ENCODE results near the gene GMDS. TPM values are rescaled to one million over a fixed set of nuclear protein-coding genes. Genes with fewer than 3 reads are reported as not detected.

GMDS gene
- total and polyA plus RNA-seq, 2 of the 13 experiments (the other 11 are each of a cell fraction or from before 2014, with no cell fraction given), result 64.4 to 112 TPM

DNA sequence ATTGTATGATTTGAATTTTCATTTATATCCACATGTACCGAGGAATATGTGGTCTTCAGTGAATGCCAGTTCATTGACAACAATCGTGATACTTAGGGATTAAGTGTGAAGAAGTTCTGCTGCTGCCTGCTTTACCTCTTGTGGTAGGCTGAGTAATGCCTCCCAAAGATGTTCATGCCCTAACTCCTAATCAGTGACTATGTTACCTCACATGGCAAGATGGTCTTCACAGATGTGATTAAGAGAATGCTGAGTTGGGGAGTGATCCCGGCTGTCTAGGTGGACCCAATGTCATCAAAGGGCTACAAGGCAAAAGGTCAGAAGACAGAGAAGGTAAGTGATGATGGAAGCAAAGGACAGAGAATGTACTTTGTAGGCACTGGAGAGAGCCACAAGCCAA, 454.7 kb downstream of the GMDS start (continued):
- TF ChIP-seq, protein P1, sequence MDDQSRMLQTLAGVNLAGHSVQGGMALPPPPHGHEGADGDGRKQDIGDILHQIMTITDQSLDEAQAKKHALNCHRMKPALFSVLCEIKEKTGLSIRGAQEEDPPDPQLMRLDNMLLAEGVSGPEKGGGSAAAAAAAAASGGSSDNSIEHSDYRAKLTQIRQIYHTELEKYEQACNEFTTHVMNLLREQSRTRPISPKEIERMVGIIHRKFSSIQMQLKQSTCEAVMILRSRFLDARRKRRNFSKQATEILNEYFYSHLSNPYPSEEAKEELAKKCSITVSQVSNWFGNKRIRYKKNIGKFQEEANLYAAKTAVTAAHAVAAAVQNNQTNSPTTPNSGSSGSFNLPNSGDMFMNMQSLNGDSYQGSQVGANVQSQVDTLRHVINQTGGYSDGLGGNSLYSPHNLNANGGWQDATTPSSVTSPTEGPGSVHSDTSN (CRISPR knock-in tag; IDR thresholded peaks at IDR 0.05; ENCODE audit: borderline replicate concordance), result no peak
- TF ChIP-seq, protein P2, sequence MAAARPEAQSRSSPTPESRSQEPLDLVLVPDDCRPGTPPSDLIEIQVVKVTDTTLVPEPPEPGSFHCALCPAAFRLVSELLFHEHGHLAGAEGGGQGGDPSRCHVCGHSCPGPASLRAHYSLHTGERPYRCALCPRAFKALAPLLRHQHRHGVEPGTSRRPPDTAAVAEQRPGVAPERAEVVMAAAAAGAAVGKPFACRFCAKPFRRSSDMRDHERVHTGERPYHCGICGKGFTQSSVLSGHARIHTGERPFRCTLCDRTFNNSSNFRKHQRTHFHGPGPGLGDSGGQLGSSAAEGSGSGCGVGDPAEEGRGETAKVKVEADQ (CRISPR knock-in tag; IDR thresholded peaks at IDR 0.05; ENCODE audit: borderline replicate concordance), result no peak
- TF ChIP-seq, protein P3, sequence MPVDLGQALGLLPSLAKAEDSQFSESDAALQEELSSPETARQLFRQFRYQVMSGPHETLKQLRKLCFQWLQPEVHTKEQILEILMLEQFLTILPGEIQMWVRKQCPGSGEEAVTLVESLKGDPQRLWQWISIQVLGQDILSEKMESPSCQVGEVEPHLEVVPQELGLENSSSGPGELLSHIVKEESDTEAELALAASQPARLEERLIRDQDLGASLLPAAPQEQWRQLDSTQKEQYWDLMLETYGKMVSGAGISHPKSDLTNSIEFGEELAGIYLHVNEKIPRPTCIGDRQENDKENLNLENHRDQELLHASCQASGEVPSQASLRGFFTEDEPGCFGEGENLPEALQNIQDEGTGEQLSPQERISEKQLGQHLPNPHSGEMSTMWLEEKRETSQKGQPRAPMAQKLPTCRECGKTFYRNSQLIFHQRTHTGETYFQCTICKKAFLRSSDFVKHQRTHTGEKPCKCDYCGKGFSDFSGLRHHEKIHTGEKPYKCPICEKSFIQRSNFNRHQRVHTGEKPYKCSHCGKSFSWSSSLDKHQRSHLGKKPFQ (CRISPR knock-in tag; IDR thresholded peaks at IDR 0.05; ENCODE audit: insufficient replicate concordance), result no peak
- no peak for TF ChIP-seq CEBPG (CRISPR knock-in tag; IDR thresholded peaks at IDR 0.05)

DNA sequence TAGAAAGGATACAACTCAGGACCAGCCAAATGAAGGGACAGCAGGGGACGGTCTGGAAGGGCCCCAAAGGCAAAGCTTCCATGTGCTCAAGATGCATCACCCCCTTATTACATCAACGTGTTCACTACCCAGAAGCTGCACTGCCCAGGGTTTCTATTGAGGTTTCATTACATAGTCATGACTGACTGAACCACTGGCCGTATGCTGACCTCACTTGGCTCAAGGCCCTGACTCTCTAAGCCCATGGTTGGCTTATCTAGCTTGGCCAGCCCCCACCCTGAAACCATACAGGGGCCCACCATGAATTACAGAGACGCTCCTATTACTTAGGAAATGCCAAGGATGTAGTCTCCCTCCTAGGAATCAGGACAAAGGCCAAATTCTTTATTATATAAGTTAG, 456.3 kb downstream of the GMDS start:
- Histone ChIP-seq H3K4me1 (ENCODE audit: insufficient read depth, low read length) (no peaks in the 10 kb centered on the region), H3K27me3 (ENCODE audit: control insufficient read depth in 1 of 2, insufficient read depth in 2 of 2, low read length in 2 of 2) (no peaks in the 10 kb centered on the region), H3K9ac (ENCODE audit: insufficient read depth, low read depth, low read length) (no peak overlapping the region), H3K4me2 (ENCODE audit: low read depth, low read length) (no peak overlapping the region), H3K27ac (ENCODE audit: extremely low read length, insufficient read depth, low read length) (no peak overlapping the region), H3K79me2 (ENCODE audit: insufficient read depth, low read length) (no peaks in the 10 kb centered on the region), H3K9me3 (ENCODE audit: low read length) (no peaks in the 10 kb centered on the region), H2AFZ (ENCODE audit: low read length) (no peak overlapping the region), H3K4me3 (replicated peaks in 1 of 3; ENCODE audit: insufficient read depth in 1 of 3, low read depth in 2 of 3, low read length in 3 of 3) (no peak overlapping the region), H4K20me1 (ENCODE audit: insufficient read depth, low read length) (no peaks in the 10 kb centered on the region), H3K36me3 (replicated peaks in 1 of 2; ENCODE audit: control insufficient read depth in 1 of 2, insufficient read depth in 2 of 2, low read length in 2 of 2) (peaks cover 2 to 22% of the 10 kb centered on the region in 2 experiments; a peak in 4 of 5 replicates)
- DNase-seq (ENCODE audit: low spot score) (no peak), ATAC-seq (no peak), FAIRE-seq (no peak)
- 96% methylated on average over 4 of the region's 4 CpGs for WGBS (ENCODE audit: low lambda C conversion rate)
- CTCF ChIA-PET (ENCODE audit: low intra/inter-chr PET ratio, low total read pairs), result no interaction called here
- in situ Hi-C loops (cut with HindIII; ENCODE audit: extremely low pct_ligation_motif_present, low pct_unique_long_range_greater_than_20kb) (no loop called here), intact Hi-C loops (cut with micrococcal nuclease; ENCODE audit: unreplicated experiment) (no loop called here)
- BruUV-seq (replicated peaks), result no TSS peak
- TF ChIP-seq RBM22 (optimal IDR thresholded peaks at IDR 0.05; ENCODE audit: low read length) (peak; percentile 80), FIP1L1 (IDR thresholded peaks at IDR 0.05; ENCODE audit: borderline replicate concordance, insufficient read depth, low read depth, low read length) (no peak)
- POLR2A ChIA-PET, result no interaction called here
